Mesenchymal stem cell (in vitro differentiated cells and primary cell): Measurements from ENCODE around the gene SEMA4A. TPM values are rescaled to one million over a fixed set of nuclear protein-coding genes. Genes with fewer than 3 reads are reported as not detected.

Source experiments
- DNase-seq: peaks from one replicate; pipeline ENCODE4 v3.0.0-alpha.2; 2013
- H2AFZ ChIP-seq: one replicate; pipeline ENCODE4 v1.6.1; 2013; ENCODE audit warnings: low read depth, mild to moderate bottlenecking, control low read depth, inconsistent platforms, low read length, moderate library complexity
- H2AK5ac ChIP-seq: 2 replicates; pipeline ENCODE4 v1.6.1; 2013; ENCODE audit warnings: low read length, moderate library complexity, mild to moderate bottlenecking, inconsistent platforms; ENCODE audit not compliant: severe bottlenecking
- H2BK120ac ChIP-seq: one replicate; pipeline ENCODE4 v1.6.1; 2013; ENCODE audit warnings: low read depth, mild to moderate bottlenecking, inconsistent platforms, low read length, moderate library complexity
- H2BK12ac ChIP-seq, 2 experiments: one replicate each; pipeline ENCODE4 v1.6.1; 2013; ENCODE audit warnings: inconsistent platforms in 2 of 2, low read length in 2 of 2, mild to moderate bottlenecking in 2 of 2, moderate library complexity in 2 of 2, control low read depth in 1 of 2
- H2BK15ac ChIP-seq: one replicate; pipeline ENCODE4 v1.6.1; 2013; ENCODE audit warnings: mild to moderate bottlenecking, low read depth, inconsistent platforms; ENCODE audit not compliant: poor library complexity, severe bottlenecking
- H2BK5ac ChIP-seq: 2 replicates; pipeline ENCODE4 v1.6.1; 2013; ENCODE audit warnings: low read depth, mild to moderate bottlenecking, low read length, control low read depth, inconsistent platforms; ENCODE audit not compliant: poor library complexity, severe bottlenecking
- H3K14ac ChIP-seq, 2 experiments: one replicate each; pipeline ENCODE4 v1.6.1; 2013; ENCODE audit warnings: inconsistent platforms in 2 of 2, low read length in 2 of 2, control low read depth in 1 of 2, mild to moderate bottlenecking in 1 of 2, moderate library complexity in 1 of 2
- H3K18ac ChIP-seq, 2 experiments: one replicate each; pipeline ENCODE4 v1.6.1; 2013; ENCODE audit warnings: inconsistent platforms in 2 of 2, low read length in 2 of 2, control low read depth in 1 of 2, low read depth in 1 of 2, mild to moderate bottlenecking in 1 of 2
- H3K23ac ChIP-seq, 2 experiments: one replicate each; pipeline ENCODE4 v1.6.1; 2013; ENCODE audit warnings: inconsistent platforms in 2 of 2, low read length in 2 of 2, mild to moderate bottlenecking in 2 of 2, moderate library complexity in 2 of 2, control low read depth in 1 of 2
- H3K27ac ChIP-seq: 2 replicates; pipeline ENCODE4 v1.5.1; 2013; ENCODE audit warnings: mild to moderate bottlenecking, moderate library complexity, low read length, control low read depth, inconsistent platforms; ENCODE audit not compliant: poor library complexity, severe bottlenecking
- H3K27me3 ChIP-seq, 2 experiments: 2 replicates each; pipeline versions ENCODE4 v1.6.1 to v1.7.0; 2013; ENCODE audit warnings: low read length in 2 of 2, mild to moderate bottlenecking in 2 of 2, moderate library complexity in 2 of 2, control low read depth in 1 of 2, inconsistent platforms in 1 of 2; ENCODE audit not compliant: control insufficient read depth in 1 of 2, insufficient read depth in 1 of 2
- H3K36me3 ChIP-seq, 2 experiments: 2 replicates each; pipeline versions ENCODE4 v1.6.1 to v1.7.0; 2013; ENCODE audit warnings: low read length in 2 of 2, control low read depth in 1 of 2, inconsistent platforms in 1 of 2, low read depth in 1 of 2, mild to moderate bottlenecking in 1 of 2; ENCODE audit not compliant: insufficient read depth in 2 of 2, control insufficient read depth in 1 of 2
- H3K4ac ChIP-seq, 2 experiments: one replicate each; pipeline ENCODE4 v1.6.1; 2013; ENCODE audit warnings: inconsistent platforms in 2 of 2, low read length in 2 of 2, mild to moderate bottlenecking in 2 of 2, moderate library complexity in 2 of 2, control low read depth in 1 of 2, low read depth in 1 of 2
- H3K4me1 ChIP-seq: 2 replicates; pipeline ENCODE4 v1.6.1; 2013; ENCODE audit warnings: low read depth, low read length, control low read depth; ENCODE audit not compliant: control insufficient read depth, insufficient read depth
- H3K4me2 ChIP-seq: 2 replicates; pipeline ENCODE4 v1.6.1; 2013; ENCODE audit warnings: low read length, mild to moderate bottlenecking, inconsistent platforms; ENCODE audit not compliant: poor library complexity, severe bottlenecking
- H3K4me3 ChIP-seq, 2 experiments: 2 replicates each; pipeline versions ENCODE4 v1.5.1 to v1.7.0; 2013; ENCODE audit warnings: low read length in 2 of 2, mild to moderate bottlenecking in 2 of 2, control low read depth in 1 of 2, low read depth in 1 of 2; ENCODE audit not compliant: insufficient read depth in 1 of 2
- H3K79me1 ChIP-seq: replicated peaks from 2 replicates; pipeline ENCODE4 v1.6.1; 2013; ENCODE audit warnings: mild to moderate bottlenecking, control low read depth, low read length, inconsistent platforms; ENCODE audit not compliant: poor library complexity, severe bottlenecking
- H3K9ac ChIP-seq: 2 replicates; pipeline ENCODE4 v1.7.0; 2013; ENCODE audit warnings: mild to moderate bottlenecking, low read length, moderate library complexity
- H3K9me3 ChIP-seq: 2 replicates; pipeline ENCODE4 v1.7.0; 2013; ENCODE audit warnings: mild to moderate bottlenecking, low read length; ENCODE audit not compliant: control insufficient read depth
- H4K8ac ChIP-seq: one replicate; pipeline ENCODE4 v1.6.1; 2013; ENCODE audit warnings: inconsistent platforms, mild to moderate bottlenecking, low read length, moderate library complexity
- H4K91ac ChIP-seq: one replicate; pipeline ENCODE4 v1.6.1; 2013; ENCODE audit warnings: mild to moderate bottlenecking, low read length, inconsistent platforms
- WGBS: methylation state at CpG from one replicate; pipeline ENCODE4 v1.1.7; 2013; ENCODE audit warnings: mixed read lengths; 5-methylcytosine and 5-hydroxymethylcytosine counted together
- polyA plus RNA-seq, 2 experiments: library from polyadenylated mRNA; stranded (reverse); fragments of 200-250 nt; gene quantifications; one replicate each; pipeline ENCODE4 v1.2.3, GENCODE V29; 2013

Gene SEMA4A
- 0.61 TPM for polyA plus RNA-seq (2013, experiment 1 of 2)
- 0.40 TPM for polyA plus RNA-seq (2013, experiment 2 of 2)

DNA sequence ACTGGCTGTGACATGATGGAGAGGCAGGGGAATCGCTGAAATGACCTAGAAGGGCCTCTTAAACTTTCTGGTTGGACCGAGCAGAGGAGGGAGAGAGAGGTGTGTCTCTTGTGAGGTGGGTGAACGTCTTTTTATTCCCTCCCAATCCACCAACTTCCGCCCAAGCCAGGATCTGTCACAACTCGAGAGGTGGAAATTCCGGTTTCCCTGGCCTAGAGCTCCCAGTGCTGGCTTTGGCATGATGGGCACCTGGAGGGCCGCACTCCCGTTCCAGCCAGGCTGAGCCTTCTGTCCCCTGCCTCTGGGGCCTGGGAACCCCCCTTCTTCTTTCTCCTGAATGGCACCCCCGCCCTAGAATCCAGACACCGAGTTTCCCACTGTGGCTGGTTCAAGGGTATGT is at the start of gene SEMA4A:
TSS of gene SEMA4A (plus strand) at position 224 of the 400 bp plus-strand sequence. CDS start 994 bp downstream, outside the sequence.
- Histone ChIP-seq H3K79me1 (no peaks in the 10 kb centered on the region), H3K27me3 (peaks cover 12 to 58% of the 10 kb centered on the region in 2 experiments), H3K4ac (no peak within 1 kb of the TSS), H2BK5ac (no peak within 1 kb of the TSS), H2AFZ (no peak within 1 kb of the TSS), H2BK12ac (no peak within 1 kb of the TSS), H3K18ac (peak within 1 kb of the TSS in 1 of 2 experiments; percentile 34), H3K23ac (no peak within 1 kb of the TSS), H4K8ac (peak within 1 kb of the TSS; percentile 45), H3K36me3 (no peaks in the 10 kb centered on the region), H3K27ac (no peak within 1 kb of the TSS), H3K4me2 (peak within 1 kb of the TSS; percentile 3), H3K9me3 (no peaks in the 10 kb centered on the region), H3K4me1 (peaks cover 25% of the 10 kb centered on the region), H2BK120ac (no peak within 1 kb of the TSS), H2BK15ac (peak within 1 kb of the TSS; percentile 4), H4K91ac (peak within 1 kb of the TSS; percentile 18), H3K4me3 (no peak within 1 kb of the TSS), H3K9ac (no peak within 1 kb of the TSS), H2AK5ac (no peak within 1 kb of the TSS), H3K14ac (peak within 1 kb of the TSS in 1 of 2 experiments; percentile 26)
- WGBS, result 92% methylated on average over 7 of the region's 10 CpGs
- DNase-seq, result peak; percentile 29

DNA sequence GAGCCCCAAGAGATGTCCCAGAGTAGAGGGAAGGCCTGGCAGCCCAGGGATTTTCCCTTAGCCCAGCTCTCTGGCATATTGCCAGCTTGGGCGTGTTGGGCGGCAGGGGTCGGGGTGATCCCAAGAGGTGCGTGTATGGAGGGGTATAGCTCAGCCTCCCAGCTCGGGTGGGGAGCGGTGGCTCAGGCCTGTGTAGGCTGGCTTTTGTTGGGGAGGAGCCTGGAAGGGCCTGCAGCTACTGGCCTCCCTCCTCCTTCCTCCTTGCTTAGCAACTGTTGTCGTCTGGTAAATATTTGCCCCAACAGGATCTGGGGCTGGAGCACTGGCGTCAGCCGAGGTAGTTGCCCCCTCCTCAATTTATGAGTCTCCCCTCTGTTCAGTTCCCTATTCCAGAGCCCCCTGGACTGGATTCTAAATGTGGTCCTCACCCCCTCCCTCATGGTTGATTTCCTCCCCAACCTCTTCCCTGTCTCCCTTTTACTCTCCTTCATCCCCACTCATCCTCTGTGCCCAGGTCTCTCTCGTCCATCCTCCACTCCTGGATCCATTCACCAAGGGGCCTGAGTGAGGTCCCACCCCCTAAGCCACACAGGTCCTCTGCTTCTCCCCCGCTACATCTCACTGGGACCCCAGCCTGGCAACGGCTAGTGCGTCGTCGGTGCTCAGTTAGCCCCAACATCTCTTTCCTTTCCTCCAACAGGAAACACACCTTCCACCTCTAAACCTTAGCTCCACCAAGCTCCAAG is 49.1 kb upstream of the SEMA4A start:
- peak overlapping the region; percentile 33 for H2AK5ac ChIP-seq

DNA sequence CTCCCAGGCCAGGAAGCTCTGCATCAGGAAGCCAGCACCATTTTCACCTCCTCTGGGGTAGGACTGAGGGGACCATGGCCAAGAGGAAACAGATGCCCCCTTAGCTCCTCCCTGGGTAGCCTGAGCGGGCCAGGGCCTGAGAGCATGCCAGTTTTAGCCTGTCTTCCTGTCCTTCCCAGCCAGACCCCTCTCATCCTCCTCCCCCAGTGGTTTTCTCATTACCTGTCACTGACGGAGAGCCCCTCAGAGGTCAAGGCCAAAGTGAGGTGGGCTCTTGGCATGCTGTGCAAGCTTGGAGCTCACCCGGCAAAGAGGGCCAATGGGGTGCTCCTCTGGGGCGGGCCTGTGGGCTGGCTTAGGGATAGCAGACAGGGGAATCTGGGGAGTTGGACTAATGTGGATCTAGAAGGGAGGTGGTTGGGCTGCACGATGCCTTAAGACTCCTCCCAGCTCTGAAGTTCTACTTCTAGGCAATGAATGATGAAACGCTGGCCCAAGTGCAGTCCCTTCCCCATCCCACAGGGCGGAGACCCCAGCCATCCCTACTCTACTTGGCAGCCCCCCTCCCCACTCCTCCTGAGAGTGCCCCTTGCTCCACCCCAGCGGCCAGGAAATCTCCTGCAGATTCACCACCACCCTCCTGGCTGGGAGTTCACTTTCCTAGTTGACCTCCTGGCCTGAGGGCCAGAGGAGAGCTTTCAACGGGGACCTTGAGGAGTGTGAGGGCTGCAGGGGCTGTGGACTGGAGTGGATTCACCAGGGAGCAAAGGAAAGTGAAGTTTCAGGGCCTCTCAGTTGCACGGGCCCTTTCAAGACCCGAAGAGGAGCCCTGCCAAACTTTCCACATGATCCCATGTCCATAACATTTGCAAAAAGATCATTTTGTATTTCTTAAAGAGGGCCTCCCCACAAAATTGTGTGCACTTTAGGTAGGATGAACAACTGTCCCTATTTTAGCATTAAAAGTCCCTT is 48.2 kb upstream of the SEMA4A start:
- peak overlapping the region; percentile 99 for H3K9ac ChIP-seq
- peak overlapping the region; percentile 51 to 92 for H2BK12ac ChIP-seq
- H4K91ac ChIP-seq, result peak overlapping the region; percentile 30
- peak overlapping the region in 1 of 2 experiments; percentile 74 for H3K4me3 ChIP-seq
- peaks cover 45% of the 10 kb centered on the region for H3K4me1 ChIP-seq
- peaks cover 17% of the 10 kb centered on the region for H3K79me1 ChIP-seq
- H3K27ac ChIP-seq, result peak overlapping the region; percentile 93
- peak overlapping the region; percentile 69 for H2BK120ac ChIP-seq
- H2AK5ac ChIP-seq, result peak overlapping the region; percentile 2
- H3K18ac ChIP-seq, result peak overlapping the region; percentile 69 to 85
- no peaks in the 10 kb centered on the region for H3K27me3 ChIP-seq
- peak overlapping the region; percentile 55 to 95 for H3K4ac ChIP-seq
- peak overlapping the region in 1 of 2 experiments; percentile 66 for H3K23ac ChIP-seq
- H3K9me3 ChIP-seq, result no peaks in the 10 kb centered on the region
- peak overlapping the region; percentile 61 for H3K4me2 ChIP-seq
- H2BK15ac ChIP-seq, result peak overlapping the region; percentile 55
- H4K8ac ChIP-seq, result peak overlapping the region; percentile 9
- peak; percentile 92 for DNase-seq
- H2BK5ac ChIP-seq, result peak overlapping the region; percentile 63
- H3K36me3 ChIP-seq, result no peaks in the 10 kb centered on the region
- no peak overlapping the region for H2AFZ ChIP-seq
- peak overlapping the region in 1 of 2 experiments; percentile 78 for H3K14ac ChIP-seq
- WGBS, result 48% methylated on average over 8 of the region's 11 CpGs

More for the DNA sequence above, 49.1 kb upstream of the SEMA4A start:
- H2BK120ac ChIP-seq, result peak overlapping the region; percentile 77
- no peak overlapping the region for H2AFZ ChIP-seq
- H3K79me1 ChIP-seq, result peaks cover 17% of the 10 kb centered on the region
- peak overlapping the region; percentile 75 to 95 for H3K4ac ChIP-seq
- H3K27ac ChIP-seq, result no peak overlapping the region
- H4K8ac ChIP-seq, result peak overlapping the region; percentile 93
- peak overlapping the region; percentile 85 to 94 for H3K18ac ChIP-seq
- H2BK5ac ChIP-seq, result no peak overlapping the region
- H2BK15ac ChIP-seq, result peak overlapping the region; percentile 82
- no peaks in the 10 kb centered on the region for H3K9me3 ChIP-seq
- H3K4me2 ChIP-seq, result no peak overlapping the region
- peak overlapping the region in 1 of 2 experiments; percentile 76 for H3K23ac ChIP-seq
- H2BK12ac ChIP-seq, result peak overlapping the region; percentile 92 to 99
- peaks cover 45% of the 10 kb centered on the region for H3K4me1 ChIP-seq
- peak overlapping the region in 1 of 2 experiments; percentile 19 for H3K14ac ChIP-seq
- no peaks in the 10 kb centered on the region for H3K27me3 ChIP-seq
- peak overlapping the region in 1 of 2 experiments; percentile 74 for H3K4me3 ChIP-seq
- H4K91ac ChIP-seq, result peak overlapping the region; percentile 81
- no peaks in the 10 kb centered on the region for H3K36me3 ChIP-seq
- WGBS, result 33% methylated on average over 12 of the region's 15 CpGs
- peak overlapping the region; percentile 99 for H3K9ac ChIP-seq
- DNase-seq, result peak; percentile 98
